HK-2 (cell line): ENCODE measurements around the gene MAGI2.
"Not testable (repeated sequence)": the region's sequence is repeated elsewhere in the genome, so short reads cannot be mapped to it uniquely, and the experiment has no call there.

ENCODE experiments used
- DNase-seq: peaks from one replicate; pipeline ENCODE4 v3.0.0-alpha.2; 2018; ENCODE audit not compliant: unreplicated experiment

The MAGI2 gene

DNA sequence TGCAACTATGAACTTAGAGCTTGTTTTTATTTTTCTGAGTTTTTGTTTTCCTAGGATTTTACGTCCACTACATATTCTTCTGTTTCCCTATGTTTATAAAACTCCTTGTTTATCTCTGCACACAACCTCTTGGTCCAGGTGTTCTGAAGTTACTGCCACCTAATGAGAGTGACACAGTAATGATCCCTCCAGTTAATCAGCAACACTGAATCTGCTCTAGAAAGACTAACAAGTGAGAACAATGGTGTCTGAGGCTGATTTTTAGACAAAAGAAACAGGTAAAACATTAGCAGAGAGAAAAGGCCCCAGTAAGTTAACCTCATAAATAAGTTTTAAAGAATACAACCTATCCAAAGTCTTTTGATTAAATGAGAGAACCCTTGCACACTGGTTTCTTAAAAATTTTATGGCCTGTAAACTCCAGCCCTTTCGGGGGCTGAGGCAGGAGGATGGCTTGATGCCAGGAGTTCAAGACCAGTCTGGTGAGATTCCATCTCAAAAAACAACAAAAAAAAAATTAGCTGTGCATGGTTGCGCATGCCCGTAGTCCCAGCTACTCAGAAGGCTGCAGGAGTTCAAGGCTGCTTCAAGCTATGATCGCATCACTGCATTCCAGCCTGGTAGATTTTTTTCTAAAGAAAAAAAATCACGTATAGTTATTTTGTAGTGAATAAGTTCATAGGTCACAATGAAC lies 397.6 kb downstream of the MAGI2 start:
- DNase-seq: no peak

DNA sequence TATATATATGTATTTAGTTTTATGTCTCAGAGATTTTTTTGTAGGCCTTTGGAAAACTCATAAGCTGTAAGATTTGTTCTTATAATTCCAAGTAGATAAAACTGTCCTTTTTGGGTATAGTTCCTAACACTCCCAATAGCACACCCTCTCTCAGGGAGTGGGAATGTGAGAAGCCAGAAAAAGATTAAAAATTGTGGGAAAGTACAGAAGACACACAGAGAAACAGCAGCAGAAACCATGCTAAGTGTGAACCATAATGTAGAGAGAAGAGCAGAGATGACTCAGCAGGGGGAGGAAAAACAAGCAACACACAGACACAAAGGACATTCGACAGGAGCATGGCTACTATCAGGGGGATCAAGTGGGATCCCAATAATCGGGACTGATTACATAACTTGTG lies 401.6 kb downstream of the MAGI2 start:
- no peak for DNase-seq

DNA sequence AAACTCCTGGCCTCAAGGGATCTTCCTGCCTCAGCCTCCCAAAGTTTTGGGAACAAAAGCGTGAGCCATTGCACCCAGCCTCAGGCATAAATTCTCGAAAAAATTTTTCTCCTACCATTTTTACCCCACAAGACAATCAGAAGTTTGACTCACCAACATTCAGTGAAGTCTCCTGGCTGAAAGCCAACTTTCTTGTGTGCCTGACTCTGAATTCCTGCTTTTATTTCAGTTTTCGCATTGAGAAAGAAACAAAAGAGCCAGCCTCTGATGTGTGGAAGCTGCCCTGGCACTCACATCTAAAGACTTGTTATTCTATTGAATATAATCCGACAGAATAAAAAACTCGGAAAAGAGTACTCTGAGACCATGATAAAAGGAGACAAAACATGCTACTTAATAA lies 402.9 kb downstream of the MAGI2 start:
- DNase-seq: no peak

DNA sequence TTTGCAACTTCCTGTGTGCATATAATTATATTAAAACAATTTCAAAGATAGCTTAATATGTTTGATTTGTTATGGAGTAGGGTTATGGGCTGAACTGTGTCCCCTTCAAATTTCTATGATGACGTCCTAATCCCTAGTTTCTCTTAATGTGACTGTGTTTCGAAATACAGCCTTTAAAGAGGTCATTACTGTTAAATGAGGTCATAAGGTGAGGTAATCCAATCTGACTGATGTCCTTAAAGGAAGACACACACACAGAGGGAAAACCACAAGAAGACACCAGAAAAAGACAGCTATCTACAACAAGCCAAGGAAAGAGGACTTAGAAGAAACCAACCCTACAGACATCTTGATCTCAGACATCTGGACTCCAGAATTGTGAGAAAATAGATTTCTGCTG lies 407.4 kb downstream of the MAGI2 start:
- no peak for DNase-seq

DNA sequence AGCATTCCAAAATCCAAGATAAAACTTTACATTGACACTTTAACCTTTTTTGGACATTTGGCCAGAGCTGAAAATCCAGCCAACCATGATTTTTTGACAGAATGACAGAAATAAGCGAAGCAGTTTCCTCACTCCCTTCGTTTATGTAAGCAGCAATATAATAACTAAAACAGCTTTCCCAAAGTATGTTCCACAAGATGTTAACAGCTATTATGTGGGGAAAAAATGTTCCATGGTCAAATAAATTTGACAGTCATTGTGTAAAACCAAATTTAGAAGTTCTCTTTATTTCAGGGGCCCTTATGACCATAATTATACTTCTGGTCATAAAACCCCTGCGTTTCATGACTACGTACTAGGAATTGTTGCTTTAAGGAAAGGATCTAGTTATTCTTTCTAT lies 416.5 kb downstream of the MAGI2 start:
- no peak for DNase-seq

DNA sequence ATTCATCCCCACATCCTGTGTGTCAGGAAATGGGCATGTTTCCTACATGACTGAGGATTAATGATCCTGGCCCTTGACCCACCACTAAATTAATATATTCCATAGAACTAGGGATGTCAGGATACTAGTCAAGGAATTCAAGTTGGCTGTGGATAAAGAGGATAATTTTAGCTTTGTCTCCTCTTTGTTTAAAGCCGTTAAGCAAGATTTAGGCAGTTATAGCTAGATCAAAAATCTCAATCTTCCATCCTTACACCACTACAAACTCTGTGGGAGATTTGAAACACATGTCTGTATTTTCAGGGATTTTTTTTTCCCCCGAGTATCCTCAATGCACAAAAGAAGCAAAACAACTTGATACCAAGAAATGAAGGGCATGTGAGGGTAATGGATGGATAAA lies 417.1 kb downstream of the MAGI2 start:
- no peak for DNase-seq

DNA sequence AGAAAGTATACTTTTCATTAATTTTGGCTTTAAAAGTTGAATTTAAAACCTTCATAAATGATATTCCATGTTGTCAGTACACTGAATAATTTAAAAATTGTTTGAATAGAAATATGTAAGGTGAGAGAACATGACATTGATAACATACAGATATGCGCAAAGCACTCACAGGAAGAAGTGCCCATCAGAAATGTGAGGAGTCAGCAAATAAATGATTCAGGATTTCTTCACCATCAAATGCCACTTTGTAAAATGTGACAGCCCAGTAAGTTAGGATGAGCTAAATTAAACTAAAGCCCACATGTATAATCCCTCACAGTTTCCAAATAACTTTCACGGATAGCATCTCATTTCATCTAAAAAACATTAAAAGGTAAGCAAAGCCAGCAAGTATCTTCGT lies 417.6 kb downstream of the MAGI2 start:
- no peak for DNase-seq

DNA sequence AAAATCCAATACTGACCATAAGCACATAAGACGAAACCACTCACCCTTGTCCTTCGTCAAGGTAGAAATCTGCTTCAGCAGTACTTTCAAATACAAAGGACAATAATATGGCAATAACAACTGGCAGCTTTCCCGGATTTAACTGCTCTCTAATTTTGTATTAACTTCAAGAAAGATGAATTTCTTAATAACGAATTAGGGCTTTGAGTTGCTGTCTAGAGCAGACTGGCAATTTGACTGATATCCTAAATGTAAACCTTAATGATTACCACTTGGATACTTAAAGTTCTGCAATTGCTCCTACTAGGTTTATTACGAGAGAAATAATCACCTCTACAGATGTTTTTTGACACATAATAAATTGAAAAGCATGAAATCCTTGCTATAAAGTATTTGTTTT lies 418.7 kb downstream of the MAGI2 start:
- no peak for DNase-seq

DNA sequence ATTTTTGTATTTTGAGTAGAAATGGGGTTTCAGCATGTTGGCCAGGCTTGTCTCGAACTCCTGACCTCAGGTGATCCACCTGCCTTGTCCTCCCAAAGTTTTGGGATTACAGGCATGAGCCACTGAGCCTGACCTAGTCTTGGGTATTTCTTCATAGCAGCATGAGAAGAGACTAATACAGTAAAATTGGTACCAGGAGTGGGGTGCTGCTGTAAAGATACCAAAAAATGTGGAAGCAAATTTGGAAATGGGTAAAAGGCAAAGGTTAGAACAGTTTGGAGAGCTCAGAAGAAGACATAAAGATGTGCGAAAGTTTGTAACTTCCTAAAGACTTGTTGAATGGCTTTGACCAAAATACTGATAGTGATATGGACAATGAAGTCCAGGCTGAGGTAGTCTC lies 433.8 kb downstream of the MAGI2 start:
- DNase-seq: not testable (repeated sequence)

DNA sequence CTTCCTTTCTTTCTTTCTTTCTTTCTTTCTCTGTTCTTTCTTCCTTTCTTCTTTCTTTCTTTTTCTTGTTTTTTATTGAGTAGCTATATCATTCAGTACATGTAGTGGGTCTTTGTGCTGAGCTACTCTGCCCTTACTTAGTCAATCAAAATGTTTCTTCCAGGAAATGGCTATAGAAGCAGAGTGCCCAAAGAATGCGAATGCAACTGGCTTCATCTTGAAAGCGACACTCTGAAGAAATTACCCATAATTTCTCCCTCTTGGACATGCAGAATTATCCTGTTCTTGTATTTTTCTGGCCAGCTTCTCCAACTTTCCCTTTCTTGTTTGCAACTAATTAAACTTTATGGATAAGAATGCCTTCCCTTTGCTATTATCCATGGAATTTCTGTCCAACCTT lies 441.5 kb downstream of the MAGI2 start:
- DNase-seq: no peak

DNA sequence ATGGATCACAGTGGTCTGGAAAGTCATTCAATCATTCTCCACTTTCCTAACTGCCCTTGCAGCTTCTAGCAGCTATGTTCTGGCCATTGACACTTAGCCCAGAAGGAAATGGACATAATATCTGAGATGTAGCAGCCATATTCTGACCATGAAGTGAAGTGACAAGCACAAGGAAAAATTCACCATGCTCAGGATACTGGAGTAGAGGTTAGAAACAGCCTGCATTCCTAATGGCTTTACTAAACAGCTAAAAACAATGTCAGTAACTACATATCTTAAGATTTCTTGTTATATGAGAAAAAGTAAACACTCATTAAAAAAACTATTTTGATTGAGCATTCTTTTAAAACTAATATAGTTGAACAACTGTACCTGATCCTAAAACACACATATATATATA lies 443.8 kb downstream of the MAGI2 start:
- no peak for DNase-seq

DNA sequence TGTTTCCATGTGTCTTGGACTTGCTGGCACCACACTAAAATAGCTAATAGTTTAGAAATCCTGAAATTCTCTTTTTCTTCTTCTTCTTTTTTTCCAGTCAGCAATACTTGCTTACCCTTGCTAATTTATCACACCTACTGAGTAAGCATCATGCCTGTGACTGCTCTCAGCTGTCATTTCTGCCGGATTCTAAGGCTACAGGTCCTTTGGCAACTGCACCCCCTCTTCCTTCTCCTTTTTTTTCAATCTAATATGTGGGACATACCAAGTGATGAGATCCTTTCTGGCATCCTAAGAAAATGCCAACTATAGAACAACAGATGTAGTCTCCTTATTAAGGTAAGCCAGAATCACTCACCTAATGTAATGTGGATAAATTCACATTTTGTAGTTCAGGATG lies 444.7 kb downstream of the MAGI2 start:
- DNase-seq: no peak

DNA sequence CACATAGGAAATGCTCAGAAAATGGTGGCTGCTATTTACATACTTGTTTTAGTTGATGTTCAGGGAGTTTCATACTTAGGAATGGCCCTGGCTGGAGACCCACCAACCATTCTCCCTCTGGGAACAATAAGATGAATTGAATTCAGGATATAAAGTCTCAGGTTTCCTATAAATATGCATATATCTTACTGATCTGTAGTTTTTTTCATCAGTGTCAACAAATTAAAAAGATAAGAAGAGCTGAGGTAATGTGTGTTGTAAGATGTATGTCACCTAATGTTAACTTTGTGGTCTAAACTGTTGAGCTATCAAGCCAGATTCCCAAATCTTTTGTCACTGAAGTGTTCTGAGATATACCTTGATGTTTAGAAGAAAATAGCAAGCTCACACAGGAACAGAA lies 457.5 kb downstream of the MAGI2 start:
- DNase-seq: no peak

DNA sequence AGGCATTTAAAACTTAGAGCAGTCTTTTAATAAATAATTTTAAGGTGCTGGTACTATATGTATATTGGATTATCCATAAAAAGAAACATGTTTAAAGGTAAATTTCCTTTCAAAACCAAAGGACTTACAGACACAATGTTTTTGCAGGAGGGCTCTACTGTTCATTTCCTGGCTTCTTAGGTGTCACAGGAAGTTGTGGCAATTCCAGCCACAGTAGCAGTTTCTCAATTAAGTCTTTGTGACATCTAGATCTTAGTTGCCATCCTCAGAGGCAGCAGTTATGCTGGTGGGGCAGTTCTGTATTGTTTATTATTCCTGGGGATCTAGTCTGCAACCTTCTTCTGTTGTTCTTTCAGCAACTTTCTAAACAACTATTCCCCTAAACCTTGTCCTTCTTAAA lies 460.1 kb downstream of the MAGI2 start:
- no peak for DNase-seq

DNA sequence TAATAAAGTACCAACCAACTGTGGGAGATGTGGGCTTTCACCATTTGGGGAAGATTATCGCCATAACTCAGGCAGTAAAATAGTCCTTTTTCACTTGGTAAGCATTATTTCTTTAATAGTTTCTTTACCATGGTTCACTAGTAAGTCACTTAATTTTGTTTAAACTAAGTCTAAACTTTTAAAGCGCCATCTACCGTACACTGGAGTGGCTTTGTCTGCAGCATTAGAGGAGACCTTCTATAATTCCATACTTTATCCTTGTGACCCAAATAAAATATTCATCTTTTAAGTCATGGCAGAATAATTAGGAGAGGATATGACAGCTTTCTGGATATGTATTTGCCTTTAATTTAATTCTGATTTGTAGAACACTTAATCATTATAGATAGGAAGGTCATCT lies 468.0 kb downstream of the MAGI2 start:
- DNase-seq: no peak

DNA sequence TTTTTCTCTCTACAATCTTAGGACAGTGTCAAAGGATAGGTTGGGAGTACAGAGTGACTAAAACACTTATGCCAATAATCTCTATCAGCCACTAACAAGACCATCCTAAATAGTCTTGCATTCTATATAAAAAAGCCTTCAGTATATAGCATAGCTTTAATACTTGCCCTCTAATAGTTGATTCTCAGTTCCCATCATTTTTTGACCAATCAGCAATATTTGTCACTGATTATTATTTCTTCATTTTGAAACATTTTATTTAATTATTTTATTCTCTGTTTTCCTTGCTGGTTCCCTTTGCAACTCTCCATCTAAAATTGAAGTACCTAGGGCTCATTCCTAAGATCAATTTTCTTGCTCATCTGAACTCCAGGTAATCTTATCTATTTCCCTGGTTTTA lies 470.0 kb downstream of the MAGI2 start:
- no peak for DNase-seq

DNA sequence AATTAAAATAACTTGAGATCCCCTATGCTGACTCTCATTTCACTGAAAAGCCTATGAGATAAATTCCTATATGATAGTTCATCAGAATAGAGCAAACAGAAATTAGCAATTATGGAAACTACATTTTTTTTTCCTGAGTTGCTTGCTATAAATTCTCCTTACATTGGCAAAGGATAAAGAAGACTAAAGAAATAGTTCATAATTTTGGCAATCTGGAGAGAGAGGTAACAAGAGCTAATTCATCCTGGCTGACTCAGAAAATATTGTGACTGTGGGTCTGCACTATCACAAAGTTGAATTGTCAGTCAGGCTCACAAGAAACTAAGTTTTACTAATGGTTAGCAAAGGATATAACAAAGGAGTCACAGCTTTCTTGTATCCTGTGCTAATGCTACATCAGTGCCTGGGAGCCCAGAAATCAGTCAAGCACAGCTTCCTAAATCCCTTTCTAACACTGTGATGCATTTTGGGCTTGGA lies 483.0 kb downstream of the MAGI2 start:
- no peak for DNase-seq

DNA sequence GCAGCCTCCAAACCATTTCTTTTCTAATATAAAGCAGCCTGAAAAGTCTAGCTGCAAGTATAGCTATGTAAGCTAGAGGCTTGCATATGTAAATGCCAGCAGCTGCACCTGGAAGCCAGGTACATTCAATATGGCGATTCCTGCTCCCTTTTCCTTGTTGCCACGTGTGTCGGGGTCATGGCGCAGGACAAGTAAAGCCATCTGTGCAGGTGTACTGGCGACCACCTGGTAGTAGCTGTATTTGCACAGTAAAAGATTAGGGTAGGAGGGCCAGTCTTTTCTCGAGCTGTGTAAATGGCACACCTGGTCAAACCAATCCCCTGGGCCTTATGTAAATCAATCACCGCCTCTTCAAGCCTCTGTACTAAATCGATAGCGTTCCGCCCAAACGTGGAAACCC lies 484.5 kb downstream of the MAGI2 start:
- no peak for DNase-seq

DNA sequence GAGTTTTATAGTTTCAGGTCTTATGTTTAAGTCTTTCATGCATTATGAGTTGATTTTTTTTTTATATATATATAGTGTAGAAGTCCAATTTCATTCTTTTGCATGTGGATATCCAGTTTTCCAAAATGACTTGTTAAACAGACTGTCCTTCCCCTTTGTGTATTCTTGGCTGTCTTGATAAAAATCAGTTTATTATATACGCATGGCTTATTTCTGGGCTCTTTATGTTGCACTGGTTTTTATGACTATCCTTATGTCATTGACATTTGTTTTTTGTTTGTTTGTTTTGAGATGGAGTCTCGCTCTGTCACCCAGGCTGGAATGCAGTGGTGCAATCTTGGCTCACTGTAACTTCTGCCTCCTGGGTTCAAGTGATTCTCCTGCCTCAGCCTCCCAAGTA lies 485.9 kb downstream of the MAGI2 start:
- DNase-seq: not testable (repeated sequence)

DNA sequence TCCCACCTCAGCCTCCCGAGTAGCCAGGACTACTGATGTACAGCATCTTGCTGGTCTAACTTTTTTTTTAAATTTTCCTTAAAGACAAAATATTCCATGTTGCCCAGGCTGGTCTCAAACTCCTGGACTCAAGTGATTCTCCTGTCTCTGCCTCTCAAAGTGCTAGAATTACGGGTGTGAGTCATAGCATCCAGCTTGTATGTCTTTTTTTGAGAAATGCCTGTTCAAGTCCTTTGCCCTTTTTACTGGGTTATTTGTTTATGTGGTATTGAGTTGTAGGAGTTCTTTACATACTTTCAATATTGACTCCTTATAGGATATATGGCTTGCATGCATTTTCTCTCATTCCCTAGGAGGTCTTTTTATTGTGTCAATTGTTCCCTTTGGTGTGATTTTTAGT lies 486.4 kb downstream of the MAGI2 start:
- DNase-seq: no peak

DNA sequence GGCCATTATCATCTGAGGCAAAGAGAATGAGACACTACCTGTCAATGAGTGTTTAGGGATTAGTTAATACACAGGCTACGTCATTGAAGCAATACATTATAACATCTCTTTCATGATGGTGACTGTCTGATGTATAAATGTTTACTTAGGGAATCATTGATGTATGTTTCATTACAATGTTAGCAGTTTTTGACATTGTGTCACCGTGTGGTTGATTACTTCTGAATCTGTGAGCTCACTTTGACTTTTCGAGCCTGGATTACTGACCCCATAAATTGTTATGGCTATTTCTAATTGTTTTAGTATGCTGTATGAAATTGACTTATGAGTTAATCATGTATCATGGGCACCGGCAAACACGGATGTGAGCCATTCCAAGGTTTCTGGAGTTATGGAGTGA lies 494.0 kb downstream of the MAGI2 start:
- no peak for DNase-seq

DNA sequence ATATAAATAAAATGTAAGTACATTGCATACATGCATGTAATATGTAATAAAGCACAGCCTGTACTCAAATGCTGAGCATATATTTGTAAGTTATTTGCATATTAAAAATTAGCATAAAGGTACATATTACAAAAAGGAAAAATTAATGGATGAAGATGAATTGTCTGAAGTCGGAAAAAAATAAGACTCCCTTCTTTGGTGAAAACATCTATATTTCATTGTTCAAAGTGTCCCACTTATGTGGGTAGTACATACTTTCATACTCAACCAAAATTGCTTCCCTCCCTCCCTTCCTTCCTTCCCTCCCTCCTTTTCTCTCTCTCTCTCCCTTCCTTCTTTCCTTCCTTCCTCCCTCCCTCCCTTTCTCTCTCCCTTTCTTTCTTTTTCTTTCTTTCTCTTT lies 498.1 kb downstream of the MAGI2 start:
- DNase-seq: no peak

DNA sequence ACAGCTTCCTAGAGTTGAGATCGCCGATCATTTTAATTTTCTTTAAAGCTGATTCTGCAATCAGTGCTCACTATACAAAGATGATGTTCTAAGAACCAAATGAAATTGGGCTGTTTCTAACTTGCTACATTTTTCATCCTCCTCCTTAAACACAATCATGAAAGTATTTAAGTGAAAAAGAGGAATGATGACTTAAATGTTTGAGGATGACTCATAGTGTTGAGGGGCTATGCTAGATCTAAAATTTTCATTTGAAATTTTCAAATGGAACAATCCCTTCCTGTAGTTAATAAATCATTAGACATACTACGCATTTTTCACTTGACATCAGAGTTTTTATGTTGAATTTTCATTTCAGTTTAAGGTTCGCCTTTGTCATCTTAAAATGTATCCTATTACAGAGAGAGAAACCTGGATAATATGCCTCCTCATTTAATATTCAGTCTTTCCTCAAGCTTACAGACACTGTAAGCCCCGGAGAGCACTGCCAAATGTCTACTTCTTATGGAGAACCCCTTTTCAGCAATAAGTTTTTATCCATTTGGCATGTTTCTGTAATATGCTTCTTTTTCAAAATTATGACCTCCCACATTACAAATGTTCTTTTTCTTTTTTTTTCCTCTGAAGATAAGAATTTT lies 499.6 kb downstream of the MAGI2 start:
- no peak for DNase-seq

DNA sequence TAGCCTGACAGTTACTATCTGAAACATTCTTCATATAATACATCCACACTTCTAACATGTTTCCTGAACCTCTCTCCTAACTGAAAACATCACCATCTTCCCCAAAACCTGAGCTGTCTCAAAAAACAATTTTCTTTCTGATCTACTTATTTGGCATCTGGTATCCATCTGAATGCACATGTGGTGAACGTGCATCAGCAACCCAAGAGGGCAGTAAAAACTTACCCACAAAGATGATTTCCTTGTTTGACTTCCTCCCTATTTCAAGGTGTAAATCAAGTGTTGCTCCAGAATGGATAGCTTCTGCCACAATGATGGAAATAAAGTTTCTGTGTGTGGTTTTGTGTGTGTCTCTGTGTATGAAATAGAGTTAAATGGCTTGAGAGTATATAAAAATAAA lies 500.4 kb downstream of the MAGI2 start:
- DNase-seq: no peak
